Fibroblast of skin of abdomen (primary cell): Measurements from ENCODE around the gene NAPSA.

Experiments used
- DNase-seq: peaks from one replicate; pipeline ENCODE4 v3.0.0-alpha.2; 2013

The NAPSA gene

GRCh38 chr19:50313812-50314536, 51.5 kb downstream of the NAPSA start:
- no peak for DNase-seq

- DNase-seq: no peak
Measured at GRCh38 chr19:50312967-50313811, 52.2 kb downstream of the NAPSA start.

GRCh38 chr19:50311723-50312635, 53.5 kb downstream of the NAPSA start:
- no peak for DNase-seq

- no peak for DNase-seq
Measured at GRCh38 chr19:50310759-50311465, 54.5 kb downstream of the NAPSA start.

- DNase-seq: no peak
Measured at GRCh38 chr19:50309396-50310125, 55.9 kb downstream of the NAPSA start.

- no peak for DNase-seq
Measured at GRCh38 chr19:50308991-50309390, 56.4 kb downstream of the NAPSA start.
